CD4-positive, alpha-beta T cell treated with Interleukin-15 for 4 hours (primary cell): Measurements from ENCODE around the gene RUFY2.
A peak's percentile ranks its signal among the peaks of the same experiment; 100 is the strongest.

ENCODE experiments used
- DNase-seq: peaks from one replicate; pipeline ENCODE4 v3.0.0-alpha.2; 2020; ENCODE audit warnings: low spot score

Gene RUFY2

DNA sequence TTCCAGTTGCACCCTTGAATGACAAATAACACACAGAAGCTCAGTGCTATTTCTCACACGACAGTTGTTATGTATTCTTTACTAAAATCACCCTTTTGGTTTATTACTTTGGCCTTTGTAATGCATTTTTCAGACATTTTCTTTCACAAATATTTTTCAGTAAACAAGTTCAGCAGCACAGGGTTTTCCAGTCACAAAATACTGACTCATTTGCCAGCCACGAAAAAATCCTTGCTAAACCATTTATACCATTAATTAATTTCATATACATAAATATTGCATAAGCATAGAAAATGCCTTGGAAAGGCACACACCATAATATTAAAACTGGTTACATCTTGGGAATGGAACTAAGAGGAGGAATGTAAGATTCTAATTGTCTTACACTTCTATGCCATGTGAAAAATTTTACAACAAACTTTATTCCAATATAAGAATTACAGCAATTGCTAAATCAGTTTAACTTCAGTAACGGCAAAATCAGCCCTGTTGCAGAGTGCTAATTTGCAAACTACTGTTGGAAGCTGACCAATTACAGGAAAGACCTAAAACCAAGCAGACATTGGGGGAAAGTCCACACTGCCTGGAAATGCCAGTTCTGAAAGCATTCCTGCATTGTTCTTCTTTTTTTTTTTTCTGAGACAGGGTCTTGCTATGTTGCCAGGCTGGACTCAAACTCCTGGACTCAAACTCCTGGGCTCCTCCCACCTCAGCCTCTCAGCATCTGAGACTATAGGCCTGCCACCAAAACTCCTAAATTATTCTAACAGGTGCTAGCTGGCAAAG is 42.8 kb downstream of the RUFY2 start:
- DNase-seq, result no peak

DNA sequence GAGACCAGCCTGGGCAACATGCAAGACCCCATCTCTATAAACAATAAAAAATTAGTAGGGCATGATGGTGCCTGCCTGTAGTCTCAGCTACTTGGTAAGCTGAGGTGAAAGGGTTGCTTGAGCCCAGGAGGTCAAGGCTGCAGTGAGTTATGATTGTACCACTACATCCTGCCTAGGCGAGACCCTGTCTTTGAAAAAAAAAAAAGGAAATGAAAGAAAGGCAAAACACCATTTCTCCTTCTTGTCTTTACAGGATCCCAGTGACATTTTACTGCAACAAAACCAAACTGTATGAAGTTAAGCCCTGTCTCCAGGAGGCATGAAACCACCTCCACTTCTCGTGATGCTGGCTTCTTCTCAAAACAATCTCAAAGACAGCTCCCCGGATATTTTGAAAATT is 44.5 kb downstream of the RUFY2 start:
- DNase-seq, result no peak

DNA sequence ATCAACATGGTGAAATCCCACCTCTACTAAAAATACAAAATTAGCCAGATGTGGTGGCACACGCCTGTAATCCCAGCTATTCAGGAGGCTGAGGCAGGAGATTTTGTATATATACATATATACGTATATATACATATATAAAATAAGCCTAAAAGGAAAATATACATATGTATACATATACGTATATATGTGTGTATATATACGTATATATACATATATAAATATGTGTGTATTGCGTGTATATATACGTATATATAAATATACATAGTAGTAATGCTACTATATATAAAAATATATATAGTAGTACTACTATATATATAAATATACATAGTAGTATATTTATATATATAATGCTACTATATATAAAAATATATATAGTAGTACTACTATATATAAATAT is 47.9 kb downstream of the RUFY2 start:
- no peak for DNase-seq

DNA sequence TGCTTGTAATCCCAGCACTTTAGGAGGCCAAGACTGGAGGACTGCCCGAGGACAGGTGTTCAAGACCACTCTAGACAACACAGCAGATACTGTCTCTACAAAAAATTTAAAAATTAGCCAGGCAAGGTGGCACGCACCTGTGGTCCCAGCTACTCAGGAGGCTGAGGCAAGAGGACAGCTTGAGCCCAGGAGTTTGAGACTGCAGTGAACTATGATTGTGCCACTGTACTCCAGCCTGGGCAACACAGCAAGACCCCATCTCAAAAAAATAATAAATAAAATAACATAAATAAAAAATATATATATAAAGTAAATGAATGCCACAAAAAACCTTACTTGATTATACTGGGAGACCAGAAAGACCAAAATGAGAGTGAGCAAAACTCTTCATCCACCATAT is 53.5 kb downstream of the RUFY2 start:
- DNase-seq, result no peak

DNA sequence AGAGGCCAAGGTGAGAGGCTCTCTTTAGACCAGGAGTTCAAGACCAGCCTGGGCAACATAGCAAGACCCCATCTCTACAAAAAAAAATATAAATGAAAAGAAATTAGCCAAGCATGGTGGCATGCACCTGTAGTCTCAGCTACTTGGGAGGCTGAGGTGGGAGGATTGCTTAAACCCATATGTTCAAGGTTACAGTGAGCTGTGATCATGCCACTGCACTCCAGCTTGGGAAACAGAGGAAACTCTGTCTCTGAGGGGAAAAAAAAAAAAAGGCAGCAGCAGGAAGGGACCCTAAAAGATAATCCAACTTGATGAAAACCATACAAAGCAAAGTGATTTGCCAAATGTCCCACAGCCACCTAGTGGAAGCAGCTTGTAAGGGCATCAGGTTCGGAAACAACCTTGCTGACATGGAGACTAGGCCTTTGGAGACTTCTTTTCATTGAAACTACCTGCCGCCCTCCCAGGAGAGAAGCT is 58.8 kb downstream of the RUFY2 start:
- DNase-seq, result peak; percentile 61

DNA sequence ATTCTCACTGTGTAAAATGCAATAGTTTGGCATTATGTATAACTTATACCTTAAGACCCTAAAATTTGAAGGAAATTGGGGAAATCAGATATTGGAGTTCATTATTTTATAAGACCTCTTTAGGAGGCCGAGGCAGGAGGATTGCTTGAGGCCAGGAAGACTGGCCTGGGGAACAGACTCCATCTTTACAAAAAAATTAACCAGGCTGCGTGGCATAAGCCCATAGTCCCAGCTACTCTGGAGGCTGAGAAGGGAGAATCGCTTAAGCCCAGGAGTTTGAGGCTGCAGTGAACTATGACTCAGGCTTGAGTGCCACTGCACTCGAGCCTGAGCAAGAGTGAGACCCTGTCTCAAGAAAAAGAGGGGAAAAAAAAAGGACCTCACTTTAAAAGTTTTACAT is 60.3 kb downstream of the RUFY2 start:
- no peak for DNase-seq

DNA sequence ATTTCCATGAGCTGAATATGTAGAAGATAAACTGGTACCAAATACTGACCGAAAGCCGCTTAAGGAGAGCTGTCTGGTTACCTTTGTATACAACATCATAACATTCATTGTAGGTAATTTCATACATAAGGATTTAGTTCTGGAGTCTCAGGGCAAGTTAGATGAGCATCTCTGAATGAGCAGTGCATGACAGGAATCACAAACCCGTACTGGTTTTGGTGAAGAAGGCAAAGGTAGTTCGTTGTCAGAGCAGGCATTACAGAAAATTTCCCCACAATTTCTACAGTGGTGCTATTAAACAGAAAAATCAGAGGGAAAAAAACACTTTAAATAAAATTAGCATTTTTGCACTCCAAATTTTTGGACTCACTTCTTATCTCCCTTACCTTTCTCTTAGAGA is 61.5 kb downstream of the RUFY2 start:
- no peak for DNase-seq

DNA sequence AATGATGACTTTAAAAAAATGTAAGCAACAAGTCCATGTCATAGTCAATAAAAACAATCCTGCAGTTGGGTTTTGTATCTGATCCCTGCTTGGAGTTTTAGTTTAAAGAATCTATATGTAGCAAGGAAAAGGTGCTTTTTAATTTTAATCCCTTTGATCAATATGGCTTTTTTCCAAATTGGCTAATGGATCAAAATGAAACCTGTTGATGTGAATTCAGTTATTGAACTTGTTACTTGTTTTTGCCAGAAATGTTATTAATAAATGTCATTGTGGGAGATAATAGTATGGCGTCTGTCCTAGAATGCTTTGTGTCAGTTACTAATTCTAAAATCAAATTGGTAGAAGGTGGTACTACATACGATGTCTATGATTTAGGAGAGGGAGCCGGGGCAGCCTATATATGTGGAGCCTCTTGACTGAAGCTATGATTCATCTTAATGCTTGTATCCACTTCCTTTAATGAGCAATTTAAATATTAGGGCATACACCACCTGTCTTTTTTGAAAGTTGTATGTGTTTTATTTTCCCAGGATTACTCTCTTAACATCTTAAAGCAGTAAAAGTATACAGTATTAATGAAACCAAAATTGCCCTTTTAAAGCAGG is 64.1 kb downstream of the RUFY2 start:
- DNase-seq, result no peak

DNA sequence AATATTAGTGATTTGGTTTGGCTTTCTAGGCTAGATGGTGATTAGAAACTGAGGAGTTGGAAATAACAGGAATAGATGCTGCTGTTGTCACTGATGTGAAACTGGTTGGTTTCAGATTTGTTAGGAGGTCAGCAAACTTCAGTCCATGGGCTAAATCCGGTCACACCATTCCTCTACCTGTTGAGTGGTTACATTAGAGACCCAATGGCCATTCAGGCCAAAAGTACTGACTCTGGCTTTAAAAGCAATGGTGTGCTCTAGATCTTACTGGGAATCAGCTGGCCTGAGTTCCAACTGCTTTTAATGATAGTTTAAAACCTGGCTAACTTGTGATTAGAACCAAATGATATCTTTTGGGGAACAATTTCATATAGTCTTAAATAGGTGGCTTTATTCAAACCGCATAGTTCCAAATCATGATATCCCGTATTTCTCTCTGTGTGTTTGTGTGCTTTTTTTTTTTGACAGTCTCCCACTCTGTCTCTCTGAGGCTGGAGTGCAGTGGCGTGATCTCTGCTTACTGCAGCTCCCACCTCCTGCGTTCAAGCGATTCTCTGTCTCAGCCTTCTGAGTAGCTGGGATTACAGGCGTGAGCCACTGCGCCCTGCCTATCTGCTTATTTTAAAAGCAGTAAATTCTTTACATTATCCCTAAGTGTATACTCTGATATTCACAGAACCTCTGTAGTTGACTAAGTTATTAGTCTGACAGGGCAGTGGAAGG is 66.6 kb downstream of the RUFY2 start:
- DNase-seq, result no peak

DNA sequence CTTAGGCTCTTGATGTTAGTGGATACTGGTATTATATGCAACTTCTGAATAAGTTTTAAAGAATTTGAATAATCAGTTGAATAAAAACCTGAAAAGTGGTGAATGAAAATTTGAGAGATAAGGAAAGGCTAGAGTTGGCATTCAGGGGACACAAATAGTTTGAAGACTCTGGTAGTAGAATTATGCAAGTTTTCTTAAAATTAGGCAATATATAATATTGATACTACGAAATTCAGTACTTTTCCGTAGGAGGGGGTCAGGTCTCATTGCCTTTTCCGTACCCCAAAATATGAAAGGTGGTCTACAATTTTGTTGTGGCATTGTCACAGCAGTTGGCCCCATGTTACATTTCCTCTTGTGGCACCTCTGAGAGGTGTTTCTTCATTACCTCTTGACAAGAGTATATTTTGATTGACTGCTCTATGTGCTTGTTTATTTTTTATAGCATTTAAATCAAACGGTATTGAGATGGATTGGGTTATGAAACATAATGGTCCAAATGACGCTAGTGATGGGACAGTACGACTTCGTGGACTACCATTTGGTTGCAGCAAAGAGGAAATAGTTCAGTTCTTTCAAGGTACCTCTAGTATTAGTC is 70.2 kb downstream of the RUFY2 start:
- no peak for DNase-seq

DNA sequence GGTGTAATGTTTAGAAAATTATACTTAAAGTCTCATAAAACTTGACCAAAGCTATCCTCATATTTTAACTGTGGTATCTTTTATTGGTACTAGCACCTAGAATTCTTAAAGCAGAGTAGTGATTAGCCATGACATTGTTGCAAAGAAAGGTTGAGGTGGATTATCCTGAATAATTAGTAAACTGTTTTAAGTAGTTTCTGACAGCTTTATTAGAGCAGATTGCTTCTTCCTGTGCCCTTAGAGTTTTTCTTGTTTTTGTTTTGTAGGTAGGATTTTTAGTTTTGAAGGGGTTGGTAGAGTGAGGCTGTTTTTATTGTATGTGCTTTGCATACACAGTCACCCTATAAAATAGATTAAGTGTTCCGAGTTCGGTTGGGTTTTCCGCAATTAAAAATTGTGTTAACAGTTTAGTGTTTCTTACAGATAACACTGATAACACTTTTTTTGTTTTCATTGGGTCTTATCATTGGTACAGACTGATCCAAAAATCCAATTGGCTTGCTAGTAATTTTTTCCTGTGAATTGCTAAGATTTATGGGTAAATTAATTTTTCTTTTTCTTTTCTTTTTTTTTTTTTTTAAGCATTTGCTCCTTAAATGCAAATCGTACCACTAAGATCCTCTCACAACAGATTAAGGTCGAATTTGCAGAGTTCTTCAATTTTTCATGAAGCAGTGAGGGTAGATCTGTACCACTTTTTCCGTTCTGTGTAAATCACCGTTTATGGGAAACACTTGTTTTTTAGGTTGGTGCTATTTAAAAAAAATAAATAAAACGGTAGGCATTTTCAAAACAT is 72.2 kb downstream of the RUFY2 start:
- no peak for DNase-seq

DNA sequence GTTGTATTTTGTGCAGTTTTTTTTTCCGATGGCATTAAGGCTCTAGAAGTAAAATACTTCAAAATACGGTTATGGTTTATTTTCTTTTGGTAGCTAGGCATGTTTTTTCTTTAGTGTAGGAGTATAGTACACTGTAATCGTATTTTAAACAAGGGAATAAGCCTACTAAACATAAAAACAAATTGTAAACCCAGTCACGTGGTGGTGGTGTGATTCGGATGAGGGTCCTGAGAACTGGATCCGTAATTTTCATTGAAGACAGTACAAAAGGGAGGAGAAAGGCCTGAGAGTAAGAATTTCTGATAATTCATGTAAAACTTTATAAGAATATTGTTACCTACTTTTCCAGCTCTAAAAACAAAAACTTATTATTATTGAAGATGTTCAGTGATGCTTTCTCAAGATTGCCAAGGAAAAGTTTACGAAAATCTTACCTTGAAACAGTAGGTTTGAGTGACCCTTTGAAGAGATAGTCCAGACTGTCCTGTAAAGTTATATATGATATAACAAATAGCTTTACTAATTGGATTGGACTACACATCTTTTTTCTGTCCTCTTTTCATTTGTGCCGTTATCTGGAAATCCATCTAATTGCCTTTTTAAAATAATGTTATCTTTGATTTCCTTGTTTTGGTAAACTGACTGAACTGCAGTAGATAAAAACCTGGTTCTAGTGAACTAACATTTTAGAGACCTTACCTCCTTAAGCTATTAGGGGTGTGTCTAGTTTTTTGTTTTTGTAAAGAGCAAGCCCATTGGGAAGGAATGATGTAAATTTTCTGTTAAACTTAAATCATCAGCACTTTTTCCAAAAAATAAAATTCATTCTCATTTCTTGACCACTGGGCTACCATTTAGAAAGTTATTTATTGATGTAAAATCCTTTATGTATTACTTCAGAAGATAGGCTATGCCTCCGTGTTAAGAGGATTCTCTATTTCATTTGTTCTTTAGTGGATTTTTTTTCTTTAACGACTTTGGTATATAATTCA is 73.3 kb downstream of the RUFY2 start:
- no peak for DNase-seq

DNA sequence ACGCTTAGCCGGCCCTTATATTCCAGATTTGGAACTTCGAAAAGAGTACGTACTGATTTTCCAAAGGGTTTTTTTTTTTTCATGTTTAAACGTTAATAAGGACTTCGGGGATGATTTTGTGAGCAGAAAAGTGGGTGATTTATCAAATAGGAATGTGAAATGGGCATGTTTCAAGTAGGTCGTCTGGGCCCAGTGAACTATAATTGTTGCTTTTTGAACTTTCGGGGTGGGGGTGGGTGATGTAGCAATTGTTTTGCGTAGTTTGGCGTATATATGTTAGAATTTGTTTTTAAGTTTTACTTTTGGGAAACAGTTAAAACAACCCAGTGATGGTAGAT is 74.0 kb downstream of the RUFY2 start:
- no peak for DNase-seq

DNA sequence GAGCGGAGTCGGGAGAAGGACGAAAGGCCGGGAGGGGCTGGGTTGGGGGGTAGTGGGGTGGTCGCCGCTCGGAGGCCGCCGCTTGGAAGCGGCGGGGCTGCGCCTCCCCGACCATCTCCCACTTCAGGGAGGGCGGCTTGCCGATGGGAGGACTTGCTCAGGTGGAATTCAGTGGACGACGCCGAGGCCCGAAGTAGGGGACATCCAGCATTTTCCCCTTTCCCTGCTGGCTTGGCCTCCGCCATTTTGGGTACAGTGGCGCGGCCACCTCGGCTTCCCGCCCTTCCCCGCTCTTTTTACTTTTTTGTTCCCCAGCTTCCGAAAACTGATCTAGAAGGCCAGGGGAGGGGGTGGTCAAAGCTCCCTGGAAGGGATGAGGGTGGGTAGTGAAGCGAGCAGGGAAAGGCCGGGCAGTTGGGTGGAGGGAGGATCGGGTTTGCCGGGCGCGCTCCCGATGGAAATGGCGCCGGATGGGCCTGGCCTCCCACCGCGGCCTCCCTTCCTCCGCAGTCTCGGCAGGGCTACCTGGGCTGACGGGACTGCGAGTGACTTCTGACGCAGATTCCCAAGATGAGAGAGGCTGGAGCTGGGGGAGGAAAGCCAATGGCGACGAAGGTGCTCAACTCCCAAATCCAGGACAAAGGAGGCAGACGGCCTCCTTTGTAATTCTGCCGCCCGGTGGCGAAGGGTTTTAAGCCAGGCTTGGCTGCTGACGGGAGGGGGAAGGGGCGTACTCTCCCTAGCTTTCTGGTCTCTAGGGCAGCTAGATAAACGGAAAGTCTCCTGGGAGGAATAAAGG is 74.6 kb downstream of the RUFY2 start, which contains the start of gene PBLD:
Gene PBLD (minus strand): TSS at position 670 of the 799 bp plus-strand sequence. CDS start 26,084 bp downstream, outside the sequence.
- peak; percentile 61 for DNase-seq

DNA sequence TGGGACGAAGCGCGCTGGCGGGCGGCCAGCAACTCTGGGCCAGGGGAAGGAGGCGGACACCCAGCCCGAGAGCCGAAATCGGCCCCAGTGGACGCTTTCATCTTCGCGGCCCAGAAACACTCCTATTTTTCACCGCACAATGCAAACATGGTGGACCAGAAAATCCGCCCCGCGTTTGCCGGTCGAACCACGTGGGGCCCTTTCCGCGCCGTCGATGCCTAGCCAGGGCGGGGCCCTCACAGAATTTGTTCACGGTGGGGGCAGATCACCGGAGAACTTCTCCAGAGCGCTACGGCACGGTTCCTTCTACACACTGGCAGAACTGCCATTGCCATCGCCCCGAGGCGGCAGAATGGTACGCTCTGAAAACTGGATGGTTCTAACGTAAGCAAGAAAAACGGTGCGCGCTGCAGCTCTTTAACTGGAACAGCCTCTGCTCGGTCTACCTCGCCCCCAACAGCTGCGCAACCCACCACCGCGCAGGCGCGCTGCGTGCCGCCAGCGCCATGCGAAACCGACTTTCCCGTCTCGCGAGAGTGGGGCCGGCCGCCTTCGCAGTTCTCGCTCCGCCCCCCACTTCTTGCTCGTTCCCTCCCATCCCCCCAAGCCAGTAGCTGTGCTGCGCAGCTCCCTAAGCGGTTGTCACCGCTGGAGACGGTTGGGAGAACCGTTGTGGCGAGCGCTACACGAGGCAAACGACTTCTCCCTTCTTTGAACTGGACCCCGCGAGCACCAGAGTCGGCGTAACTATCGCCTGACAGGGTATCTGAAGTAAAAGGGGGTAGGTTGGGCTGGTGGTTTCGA is 75.4 kb downstream of the RUFY2 start, which contains the start of gene HNRNPH3:
Gene HNRNPH3 (plus strand): TSS at position 610 of the 804 bp plus-strand sequence. CDS start 5,158 bp downstream, outside the sequence.
- peak; percentile 98 for DNase-seq

DNA sequence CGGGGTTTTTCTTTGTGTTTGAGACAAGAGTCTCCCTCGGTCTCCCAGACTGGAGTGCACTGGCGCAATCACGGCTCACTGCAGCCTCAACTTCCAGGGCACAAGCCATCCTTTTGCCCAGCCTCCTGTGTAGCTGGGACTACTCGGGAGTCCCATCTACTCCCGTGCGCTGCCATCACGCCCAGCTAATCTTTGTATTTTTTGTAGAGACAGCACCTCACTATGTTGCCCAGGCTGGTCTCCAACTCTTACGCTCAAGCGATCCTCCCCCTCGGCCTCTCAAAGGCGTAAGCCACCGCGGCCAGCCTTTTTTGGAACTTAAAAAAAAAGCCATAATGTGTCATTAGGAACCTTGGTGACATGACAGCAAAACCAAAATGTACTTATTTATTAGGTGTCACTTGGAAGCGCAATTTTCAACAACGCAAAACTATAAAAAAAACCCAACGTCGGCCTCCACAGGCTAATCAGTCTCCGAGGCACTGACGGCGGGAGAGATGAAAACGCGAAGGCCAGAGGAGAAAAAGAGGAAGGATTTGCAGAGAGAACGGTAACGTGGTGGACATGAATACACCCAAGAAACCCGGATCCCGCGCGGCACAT is 76.1 kb downstream of the RUFY2 start:
- peak; percentile 20 for DNase-seq

DNA sequence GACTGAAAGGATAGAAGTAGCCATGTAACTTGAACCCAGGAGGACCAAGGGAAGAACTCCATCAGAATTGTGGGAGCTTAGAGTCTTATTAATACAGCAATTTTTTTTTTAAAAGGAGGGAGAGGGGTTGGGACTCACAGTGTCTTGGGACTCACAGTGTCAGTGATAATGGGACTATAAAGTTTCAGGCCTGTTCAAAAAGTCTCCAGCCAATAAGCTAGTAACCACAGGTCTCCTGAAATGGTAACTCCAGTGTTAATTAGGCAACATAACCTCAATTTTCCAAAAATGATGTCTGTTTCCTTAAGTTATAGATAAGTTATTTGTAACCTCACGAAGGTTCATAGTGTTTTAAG is 77.6 kb downstream of the RUFY2 start:
- DNase-seq, result no peak
